Stimulated activated CD8-positive, alpha-beta memory T cell treated with anti-CD3 and anti-CD28 coated beads, Interleukin-12 subunit alpha, Interleukin-12 subunit beta, amount 100 ng/mL, for 1 hour (primary cell): ENCODE data around the gene CAMK4.

Source experiments
- DNase-seq: peaks from one replicate; pipeline ENCODE4 v3.0.0-alpha.2; 2020; ENCODE audit warnings: low read depth

The CAMK4 gene

GRCh38 chr5:111432883-111433536, 208.8 kb downstream of the CAMK4 start:
- DNase-seq: no peak

DNA sequence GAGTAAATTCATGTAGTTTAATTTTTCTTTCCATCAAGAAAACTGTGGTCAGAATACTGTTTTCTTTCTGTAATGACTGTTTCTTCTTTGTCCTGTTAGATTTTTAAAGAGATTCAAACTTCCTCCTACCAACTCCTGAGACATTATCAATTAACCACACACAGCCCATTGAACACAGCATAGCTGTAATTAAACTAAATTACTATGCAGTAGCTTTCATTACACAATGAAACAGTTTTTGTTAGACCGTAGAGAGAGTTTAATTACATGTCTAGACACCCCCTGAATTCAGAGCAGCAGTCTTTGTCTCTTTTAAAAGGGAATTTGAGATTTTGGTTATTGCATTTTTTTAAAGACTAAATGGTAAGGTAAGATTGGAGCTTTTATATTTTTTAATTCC, 210.6 kb downstream of the CAMK4 start:
- no peak for DNase-seq

GRCh38 chr5:111439473-111440075, 215.4 kb downstream of the CAMK4 start:
- no peak for DNase-seq

- no peak for DNase-seq
Observed at GRCh38 chr5:111447099-111447498, 222.9 kb downstream of the CAMK4 start.

DNA sequence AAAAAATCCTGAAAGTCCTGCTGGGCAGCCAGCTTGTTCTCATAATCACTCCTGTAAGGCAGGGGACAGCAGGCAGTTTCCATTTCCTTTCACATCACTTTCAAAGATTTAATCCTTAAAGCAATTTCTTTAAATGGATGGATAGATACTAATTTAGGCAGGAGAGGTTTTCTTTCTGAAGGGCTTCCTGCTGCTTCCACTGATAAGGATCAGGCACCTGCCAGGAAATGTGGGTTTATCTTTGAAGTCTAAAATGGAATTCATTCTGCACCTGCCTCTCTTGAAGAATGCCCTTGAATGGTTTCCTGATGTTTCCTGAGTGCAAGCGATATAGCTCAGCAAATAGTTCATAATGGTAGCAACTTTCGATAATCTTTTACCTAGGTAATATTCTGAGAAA, 223.6 kb downstream of the CAMK4 start:
- DNase-seq: no peak

GRCh38 chr5:111453295-111453694, 229.1 kb downstream of the CAMK4 start:
- no peak for DNase-seq

DNA sequence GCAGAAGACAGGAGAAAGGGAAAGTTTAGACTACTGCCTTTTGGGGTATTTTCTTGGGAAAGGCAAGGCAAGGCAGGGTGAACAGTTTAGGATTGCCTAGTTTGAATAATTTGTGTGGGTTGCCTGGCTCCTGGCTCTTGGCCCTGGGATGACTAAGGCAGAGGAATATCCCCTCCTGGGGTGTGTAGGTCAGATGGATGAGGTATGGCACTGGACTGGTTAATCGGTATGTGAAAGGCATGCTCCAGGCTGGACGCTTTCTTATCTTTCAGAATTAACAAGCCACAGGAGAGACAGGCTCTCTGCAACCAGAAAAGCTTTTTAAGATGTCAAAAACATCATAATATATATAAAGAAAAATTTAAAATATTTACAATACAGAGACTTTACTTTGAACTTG, 229.6 kb downstream of the CAMK4 start:
- no peak for DNase-seq

- DNase-seq: no peak
Observed at GRCh38 chr5:111454198-111454622, 230.0 kb downstream of the CAMK4 start.

GRCh38 chr5:111454776-111455175, 230.6 kb downstream of the CAMK4 start:
- no peak for DNase-seq

DNA sequence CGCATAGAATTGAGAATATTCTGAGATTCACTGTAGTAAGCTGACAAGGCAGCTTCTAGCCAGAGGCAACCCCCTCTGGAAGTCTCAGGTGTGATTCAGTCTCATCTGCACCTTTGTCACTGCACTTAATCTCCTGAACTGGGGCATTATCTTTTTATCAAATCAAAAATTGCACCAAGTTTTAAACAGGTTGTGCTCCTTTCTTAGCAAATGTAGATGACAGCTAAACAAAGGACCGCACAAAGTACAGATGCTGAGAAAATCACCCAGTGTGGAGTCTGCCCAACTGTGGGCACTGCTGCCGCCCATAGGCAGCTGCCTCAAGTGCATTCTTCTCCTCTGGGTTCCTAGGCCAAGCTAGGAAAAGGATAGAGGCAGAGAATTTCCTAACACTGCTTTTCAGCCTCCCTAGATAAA, 237.1 kb downstream of the CAMK4 start:
- no peak for DNase-seq

GRCh38 chr5:111461934-111462333, 237.8 kb downstream of the CAMK4 start:
- DNase-seq: no peak

GRCh38 chr5:111463311-111463710, 239.1 kb downstream of the CAMK4 start:
- no peak for DNase-seq

- no peak for DNase-seq
Observed at GRCh38 chr5:111469293-111469896, 245.2 kb downstream of the CAMK4 start.

DNA sequence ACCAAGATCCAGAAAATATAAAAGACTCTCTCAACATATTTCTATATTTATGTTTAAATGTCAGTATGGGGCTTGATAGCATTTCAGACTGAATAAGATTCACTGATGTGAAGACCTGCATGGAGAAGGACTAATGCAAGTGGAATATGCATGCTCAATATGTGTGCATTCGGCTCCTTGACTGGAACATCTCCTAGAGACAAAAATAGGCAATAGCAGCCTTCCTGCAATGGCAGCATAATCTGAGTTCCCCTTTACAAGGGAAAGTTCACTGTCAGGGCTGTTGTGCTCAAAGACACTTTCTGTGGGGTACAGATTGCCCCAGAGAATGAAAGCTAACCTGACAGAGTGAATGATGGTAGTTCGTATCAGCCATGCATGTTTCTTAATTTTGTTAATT, 245.7 kb downstream of the CAMK4 start:
- DNase-seq: no peak

- no peak for DNase-seq
Observed at GRCh38 chr5:111472096-111472495, 247.9 kb downstream of the CAMK4 start.

- DNase-seq: no peak
Observed at GRCh38 chr5:111472579-111472978, 248.4 kb downstream of the CAMK4 start.

GRCh38 chr5:111478266-111478665, 254.1 kb downstream of the CAMK4 start:
- DNase-seq: no peak

DNA sequence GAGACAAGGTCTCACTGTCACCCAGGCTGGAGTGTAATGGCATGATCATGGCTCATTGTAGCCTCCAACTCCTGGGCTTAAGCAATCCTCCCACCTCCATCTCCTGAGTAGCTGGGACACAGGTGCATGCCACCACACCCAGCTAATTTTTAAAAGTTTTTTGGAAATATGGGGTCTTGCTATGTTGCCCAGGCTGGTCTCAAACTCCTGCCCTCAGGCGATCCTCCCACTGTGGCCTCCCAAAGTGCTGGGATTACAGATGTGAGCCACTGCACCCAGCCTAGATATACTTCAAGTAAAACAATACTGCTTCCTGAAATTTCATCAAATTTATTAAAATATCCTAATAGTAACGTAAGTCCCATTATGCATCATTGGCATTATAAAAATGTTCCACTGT, 254.7 kb downstream of the CAMK4 start:
- DNase-seq: no peak

- DNase-seq: no peak
Observed at GRCh38 chr5:111480346-111480745, 256.2 kb downstream of the CAMK4 start.

DNA sequence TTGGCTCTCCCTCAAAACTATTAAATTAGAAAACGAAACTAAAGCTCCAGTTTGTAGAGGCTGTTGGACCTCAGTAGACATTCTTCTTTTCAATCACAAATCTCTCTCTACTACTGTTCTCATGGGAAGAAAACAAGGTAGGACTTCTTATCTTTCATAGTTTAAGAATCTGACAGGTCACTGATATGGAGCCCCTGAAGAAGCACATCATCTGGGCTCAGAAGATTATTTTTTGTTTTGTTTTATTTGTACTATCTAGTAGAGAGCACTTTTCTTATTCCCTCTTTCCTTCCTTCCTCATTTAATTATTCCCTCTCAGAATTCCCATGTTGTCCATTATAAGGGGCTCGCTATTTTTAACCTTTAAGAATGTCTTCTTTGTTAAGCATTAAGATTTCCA, 261.9 kb downstream of the CAMK4 start:
- DNase-seq: no peak

DNA sequence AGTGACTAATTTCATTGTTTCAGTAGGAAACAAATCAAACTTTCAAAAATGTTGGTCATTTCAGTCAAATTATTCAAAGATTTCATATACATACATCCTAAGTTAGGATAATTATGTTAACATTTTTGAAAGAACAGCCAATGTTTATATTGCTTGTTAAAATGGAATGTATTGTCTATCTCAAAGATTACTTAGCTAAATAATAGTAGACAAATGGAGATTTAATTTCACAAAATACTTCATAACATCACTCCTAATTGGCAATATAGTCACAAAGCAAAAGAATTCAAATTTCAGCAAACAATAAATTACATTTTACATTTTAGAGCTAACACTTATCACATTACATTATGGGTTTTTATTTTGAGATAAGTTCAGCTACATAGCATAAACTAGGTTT, 262.7 kb downstream of the CAMK4 start:
- no peak for DNase-seq

GRCh38 chr5:111488353-111488752, 264.2 kb downstream of the CAMK4 start:
- DNase-seq: no peak

GRCh38 chr5:111493031-111493430, 268.8 kb downstream of the CAMK4 start:
- DNase-seq: no peak
